Dedifferentiated amniotic fluid mesenchymal stem cell (primary cell): ENCODE measurements around the gene PGBD1.

Experiments
- DNase-seq: peaks from one replicate; pipeline ENCODE4 v3.0.0-alpha.2; 2016; ENCODE audit errors: extremely low spot score

Gene PGBD1, protein sequence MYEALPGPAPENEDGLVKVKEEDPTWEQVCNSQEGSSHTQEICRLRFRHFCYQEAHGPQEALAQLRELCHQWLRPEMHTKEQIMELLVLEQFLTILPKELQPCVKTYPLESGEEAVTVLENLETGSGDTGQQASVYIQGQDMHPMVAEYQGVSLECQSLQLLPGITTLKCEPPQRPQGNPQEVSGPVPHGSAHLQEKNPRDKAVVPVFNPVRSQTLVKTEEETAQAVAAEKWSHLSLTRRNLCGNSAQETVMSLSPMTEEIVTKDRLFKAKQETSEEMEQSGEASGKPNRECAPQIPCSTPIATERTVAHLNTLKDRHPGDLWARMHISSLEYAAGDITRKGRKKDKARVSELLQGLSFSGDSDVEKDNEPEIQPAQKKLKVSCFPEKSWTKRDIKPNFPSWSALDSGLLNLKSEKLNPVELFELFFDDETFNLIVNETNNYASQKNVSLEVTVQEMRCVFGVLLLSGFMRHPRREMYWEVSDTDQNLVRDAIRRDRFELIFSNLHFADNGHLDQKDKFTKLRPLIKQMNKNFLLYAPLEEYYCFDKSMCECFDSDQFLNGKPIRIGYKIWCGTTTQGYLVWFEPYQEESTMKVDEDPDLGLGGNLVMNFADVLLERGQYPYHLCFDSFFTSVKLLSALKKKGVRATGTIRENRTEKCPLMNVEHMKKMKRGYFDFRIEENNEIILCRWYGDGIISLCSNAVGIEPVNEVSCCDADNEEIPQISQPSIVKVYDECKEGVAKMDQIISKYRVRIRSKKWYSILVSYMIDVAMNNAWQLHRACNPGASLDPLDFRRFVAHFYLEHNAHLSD

DNA sequence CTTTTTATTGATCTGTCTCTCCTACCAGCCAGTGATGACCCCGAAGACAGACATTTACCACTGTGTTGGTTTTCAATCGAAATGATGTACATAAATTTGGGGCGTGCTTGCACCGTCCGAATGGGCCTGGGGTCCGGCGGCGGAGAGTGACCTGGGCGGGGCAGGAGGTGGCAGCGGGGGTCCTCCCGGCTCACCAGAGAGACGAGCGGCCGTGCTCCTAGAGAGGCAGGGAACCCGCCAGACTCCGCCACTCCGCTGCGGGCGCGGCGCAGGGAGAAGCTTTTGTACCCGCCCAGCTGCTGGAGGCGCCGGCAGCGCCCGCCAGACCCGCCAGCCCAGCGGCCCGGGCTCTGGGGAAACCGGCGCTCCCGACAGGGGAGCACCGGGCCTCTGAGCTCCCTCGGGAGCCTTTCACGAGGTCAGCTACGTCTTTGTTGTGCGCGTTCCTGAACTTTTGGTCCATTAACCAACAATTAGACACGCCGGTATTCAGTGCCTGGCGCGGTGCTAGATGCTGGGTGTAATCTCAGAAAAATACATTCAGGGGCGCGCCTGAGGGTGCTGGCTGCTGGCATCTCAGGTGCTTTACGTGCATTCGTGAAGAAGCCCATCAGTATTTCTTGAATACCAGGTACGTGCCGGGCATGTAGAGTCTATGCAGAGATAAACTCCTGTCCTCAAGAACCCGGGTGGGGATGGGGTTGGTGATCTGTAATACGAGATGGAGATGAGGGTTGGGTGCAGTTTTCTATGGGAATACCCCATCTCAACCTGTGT is at the start of gene PGBD1:
Gene PGBD1, plus strand, starts transcription at position 285 of the 777 bp plus-strand sequence. CDS start 2,242 bp downstream, outside the sequence.
- DNase-seq: peak; percentile 59

DNA sequence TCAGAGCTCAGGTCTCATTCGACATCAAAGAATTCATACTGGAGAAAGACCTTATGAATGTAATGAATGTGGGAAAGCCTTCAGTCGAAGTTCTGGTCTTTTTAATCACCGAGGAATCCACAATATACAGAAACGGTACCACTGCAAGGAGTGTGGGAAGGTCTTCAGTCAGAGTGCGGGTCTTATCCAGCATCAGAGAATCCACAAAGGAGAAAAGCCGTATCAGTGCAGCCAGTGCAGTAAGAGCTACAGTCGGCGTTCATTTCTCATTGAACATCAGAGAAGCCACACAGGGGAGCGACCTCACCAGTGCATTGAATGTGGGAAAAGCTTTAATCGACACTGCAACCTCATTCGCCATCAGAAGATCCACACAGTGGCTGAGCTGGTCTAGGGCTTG is 48.6 kb upstream of the PGBD1 start:
- no peak for DNase-seq

DNA sequence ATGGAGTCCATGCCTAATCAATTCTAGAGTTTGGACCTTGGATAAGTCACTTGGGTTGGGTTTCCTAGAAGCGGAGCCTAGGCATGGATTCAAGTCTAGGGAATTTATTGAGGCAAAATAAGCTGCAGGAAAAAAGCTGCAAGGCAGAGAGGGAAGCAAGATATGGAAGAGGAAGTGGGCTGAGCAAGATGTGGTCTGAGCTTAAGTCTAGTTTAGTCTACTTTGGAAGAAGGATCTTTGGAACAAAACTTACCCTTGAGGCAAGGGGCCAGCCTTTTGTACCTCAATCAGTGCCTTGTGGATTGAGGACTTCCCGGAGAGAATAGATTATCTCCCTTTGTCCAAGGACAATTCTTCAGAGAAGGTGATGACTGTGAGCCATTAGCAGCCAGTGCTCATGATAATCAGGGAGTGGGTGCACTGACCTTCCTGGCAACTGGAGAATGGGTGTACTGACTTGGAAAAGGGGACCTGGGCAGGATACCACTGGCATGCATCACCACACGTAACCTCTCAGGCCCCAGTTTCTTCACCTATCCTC is 45.4 kb upstream of the PGBD1 start:
- DNase-seq: no peak

DNA sequence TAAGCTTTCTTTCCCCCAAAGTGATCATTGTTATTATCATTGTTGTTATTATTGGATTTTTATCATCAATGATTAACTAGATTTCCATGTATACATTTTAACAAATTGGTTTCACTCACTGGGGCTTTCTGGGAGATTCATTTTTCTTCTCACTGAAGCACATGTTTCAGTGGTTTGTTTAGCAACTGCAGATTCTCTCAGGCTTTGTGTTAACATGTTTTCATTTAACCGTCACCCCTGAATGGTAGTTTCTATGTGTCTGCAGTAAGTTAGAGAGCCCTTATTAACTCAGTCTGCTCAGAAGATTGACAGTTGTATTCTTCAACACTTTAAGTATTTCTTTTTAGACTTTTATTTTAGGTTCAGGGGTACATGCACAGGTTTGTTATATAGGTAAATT is 41.7 kb upstream of the PGBD1 start:
- DNase-seq: no peak

DNA sequence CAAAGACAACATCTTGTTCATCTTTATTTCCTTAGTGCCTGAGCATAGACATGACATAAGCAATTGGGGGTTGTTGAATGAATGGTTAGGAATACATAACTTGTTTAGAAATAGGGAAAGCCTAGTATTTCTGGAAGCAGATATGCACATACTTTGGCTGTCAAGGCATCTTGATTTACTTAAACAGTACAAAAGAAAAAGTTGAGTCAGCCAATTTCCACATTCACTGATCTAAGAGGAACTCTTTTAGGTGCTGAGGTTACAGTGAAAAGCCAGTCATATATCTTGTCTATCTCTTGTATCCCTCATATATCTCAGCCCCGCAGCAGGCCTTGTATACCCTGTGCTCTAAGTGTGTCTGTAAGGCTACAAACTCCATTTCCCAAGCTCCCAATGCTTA is 40.9 kb upstream of the PGBD1 start:
- no peak for DNase-seq

DNA sequence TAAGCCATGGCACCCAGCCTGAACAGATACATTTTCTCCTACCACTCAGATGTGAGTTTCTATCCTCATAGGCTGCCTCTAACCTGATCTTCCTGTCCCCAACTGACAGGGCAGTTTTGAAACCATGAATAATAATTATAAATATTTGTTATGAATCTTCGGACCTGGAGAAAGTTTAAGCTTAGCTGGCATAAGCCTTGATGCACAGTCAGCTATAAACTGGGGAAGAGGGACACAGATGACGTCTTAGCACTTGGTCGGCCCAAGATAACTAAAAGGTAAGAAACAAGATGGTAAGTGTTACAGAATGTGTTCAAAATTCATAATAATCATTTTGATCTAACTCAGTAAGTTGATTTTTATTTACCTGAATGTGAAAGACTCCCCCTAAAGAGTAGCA is 37.4 kb upstream of the PGBD1 start:
- no peak for DNase-seq

DNA sequence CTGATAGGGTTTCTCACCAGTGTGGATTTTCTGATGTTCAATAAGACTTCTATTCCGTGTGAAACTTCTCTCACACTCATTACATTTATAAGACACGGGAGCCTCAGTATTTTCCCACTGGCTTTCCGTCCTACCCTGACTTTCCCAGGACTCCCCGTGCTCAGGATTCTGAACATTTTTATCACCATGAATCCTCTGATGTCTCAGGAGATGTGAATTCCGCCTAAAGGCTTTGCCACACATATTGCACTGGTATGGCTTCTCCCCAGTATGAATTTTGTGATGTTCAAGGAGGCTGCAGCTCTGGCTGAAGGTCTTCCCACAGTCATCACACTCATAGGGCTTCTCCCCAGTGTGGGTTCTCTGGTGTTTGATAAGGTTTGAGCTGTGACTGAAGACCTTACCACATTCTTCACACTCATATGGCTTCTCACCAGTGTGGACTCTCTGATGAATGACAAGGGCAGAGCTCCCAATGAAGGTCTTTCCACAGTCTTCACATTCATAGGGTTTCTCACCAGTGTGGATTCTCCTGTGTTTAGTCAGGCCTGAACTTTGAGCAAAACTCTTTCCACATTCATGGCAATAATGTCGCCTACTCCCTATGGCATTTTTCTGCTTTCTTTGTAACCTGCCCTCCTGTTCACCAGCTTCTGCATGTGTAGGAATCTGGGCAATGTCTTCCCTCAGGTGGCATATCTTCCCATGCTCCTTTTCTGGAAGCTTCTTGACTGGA is 36.0 kb upstream of the PGBD1 start:
- DNase-seq: no peak

DNA sequence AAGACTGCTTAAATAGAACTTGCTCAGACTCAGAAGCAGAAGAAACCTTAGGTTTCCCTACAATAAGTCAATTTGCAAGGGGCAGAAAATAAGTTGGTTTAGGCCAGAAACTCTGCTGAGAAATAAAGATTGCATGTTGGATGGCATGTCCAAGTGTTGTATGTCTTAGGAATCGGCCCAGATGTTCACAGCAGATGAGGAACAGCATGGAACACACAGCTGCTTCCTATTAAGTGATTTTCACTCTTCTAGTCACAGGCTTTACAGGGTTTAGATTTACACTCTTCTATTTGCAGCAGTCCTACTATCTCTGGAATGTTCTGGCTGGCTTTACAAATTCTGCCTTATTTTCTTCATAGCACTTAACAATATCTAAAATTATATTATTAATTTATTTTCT is 32.5 kb upstream of the PGBD1 start:
- no peak for DNase-seq

DNA sequence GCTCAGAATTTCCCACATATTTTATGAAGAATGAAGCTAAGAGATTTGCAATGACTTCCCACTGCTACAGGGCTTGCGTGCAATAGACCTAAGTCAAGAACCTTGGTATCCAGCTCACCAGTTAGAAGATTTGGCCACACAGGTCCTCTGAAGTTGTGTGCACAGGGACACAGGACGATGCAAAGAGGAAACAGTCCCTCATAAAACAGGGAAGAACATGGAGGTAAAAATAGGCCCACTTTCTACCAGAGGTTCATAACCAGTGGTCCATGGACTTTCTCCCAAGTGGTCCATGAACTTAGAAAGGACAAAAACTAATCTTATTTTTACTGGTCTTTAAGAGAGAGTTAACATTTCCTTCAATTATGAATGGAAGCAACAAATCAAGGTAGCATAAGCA is 30.6 kb upstream of the PGBD1 start:
- no peak for DNase-seq

DNA sequence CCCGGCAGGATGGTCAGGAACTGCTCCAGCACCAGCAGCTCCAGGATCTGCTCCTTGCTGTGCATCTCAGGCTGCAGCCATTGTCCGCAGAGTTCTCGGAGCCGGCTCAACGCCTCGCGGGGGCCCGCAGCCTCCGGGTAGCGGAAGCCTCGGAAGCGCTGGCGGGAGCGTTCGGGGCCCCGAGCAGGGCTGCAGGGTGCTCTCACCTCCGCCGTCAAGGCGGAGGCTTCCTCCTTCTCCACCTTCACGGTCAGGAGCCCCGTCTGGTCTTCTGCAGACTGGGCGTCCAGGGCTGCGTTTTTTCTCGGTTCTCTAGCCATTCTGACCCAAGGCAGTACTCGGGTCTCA is 29.7 kb upstream of the PGBD1 start:
- DNase-seq: no peak

DNA sequence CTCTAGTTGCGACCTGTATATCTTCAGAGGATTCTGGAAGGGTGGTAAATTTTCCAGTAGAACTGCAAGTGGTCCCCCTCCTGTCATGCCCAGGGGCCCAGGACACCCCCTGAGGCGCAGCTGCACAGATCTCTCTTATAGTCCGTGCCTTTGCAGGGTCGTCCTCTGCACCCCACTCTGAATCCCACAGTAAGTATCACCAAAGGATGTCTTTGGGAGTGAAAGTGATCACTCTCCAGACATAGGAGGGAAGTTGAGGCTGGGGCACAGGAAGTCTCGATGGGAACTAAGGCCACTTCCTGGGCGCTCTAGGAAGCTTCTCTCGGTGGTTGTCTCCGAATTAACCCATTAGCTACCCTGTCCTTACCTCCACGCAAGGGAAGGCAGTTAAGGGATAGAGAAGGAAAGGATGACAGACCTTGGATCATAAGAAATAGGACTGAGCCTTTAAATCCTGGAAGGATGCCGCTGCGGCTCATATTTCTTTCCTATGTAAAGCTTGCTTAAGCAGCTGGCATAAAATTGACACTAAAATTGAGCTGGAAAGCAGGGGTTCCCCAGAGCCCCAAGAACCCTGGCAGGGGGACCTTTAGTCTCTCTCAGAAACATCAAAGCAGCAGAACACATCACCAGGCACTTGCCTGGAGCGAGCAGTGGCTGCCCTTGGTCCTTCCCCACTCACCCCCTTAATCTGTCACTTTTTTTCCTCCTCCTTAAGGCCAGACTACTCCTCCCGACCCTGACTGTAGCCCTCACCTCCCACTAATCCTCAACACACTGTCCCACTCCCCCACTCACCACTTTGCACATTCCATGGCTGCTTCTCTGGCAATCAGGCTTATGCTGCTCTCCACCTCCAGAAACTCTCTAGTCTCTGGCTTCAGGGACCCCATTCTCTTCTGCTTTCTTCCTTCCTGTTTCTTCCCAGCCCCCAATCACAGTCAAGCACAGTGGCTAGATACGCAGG is 29.1 kb upstream of the PGBD1 start, which contains the start of gene ZKSCAN4:
Gene ZKSCAN4, minus strand, starts transcription at position 261 of the 967 bp plus-strand sequence. CDS start 289 bp downstream, outside the sequence.
- DNase-seq: peak; percentile 77

DNA sequence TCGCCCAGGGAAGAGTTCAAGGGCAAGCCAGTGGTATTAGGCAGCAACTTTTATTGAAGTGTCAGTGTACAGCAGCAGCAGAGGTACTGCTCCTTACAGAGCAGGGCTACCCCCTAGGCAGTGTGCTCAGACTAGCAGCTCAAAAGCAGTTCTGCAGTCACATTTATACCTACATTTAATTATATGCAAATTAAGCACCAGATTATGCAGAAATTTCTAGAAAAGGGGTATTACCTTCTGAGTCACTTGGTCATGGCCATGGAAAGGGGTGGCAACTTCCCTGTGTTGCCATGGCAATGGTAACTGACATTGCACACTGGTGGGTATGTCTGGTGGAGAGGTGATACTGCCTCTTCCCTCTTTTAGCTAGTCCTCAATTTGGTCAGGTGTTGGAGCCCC is 27.3 kb upstream of the PGBD1 start:
- DNase-seq: no peak

DNA sequence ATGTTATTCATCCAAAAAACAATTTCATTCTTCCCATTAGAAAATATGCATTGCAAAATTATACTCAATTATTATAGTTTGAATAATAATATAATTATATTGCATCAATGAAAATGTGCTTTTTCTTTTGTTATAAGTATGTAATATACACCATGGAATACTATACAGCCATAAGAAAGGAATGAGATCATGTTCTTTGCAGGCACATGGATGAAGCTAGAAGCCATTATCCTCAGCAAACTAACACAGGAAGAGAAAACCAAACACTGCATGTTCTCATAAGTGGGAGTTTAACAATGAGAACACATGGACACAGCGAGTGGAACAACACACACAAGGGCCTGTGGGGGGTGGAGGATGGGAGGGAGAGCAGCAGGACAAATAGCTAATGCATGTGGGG is 24.3 kb upstream of the PGBD1 start:
- DNase-seq: no peak

DNA sequence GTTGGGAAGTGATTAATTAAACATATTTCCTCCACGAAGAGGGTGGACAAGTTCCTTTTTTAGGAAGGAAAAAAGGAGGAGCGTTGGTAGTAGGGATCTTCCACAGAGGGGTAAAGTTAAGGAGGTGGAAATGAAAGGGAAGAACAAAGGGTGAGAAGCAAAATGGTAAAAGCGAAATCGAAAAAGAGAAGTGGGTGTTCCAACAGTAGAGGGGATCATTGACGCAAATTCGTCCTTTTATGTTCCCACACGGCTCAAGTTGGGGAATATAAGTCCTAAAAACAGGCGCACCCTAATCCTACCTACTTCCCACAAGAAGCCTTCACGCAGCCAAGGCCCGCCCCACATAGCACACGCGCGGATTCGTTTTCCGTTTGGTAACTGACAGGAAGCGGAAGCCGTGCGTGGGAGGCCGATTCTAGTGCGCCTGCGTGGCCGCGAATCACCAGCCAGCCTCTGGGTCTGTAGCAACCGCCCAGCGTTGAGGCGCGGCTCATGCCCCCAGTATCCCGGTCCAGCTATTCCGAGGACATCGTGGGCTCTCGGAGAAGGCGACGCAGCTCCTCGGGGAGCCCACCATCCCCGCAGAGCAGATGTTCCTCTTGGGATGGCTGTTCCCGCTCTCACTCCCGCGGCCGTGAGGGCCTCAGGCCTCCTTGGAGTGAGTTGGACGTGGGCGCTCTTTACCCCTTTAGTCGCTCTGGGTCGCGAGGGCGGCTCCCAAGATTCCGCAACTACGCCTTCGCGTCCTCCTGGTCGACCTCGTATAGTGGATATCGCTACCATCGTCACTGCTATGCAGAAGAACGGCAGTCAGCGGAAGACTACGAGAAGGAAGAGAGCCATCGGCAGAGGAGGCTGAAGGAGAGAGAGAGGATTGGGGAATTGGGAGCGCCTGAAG is 22.2 kb upstream of the PGBD1 start, which contains the start of gene NKAPL:
Gene NKAPL, plus strand, starts transcription at position 421 of the 901 bp plus-strand sequence. Its CDS starts 75 bp downstream, at position 496.
- DNase-seq: peak; percentile 30

DNA sequence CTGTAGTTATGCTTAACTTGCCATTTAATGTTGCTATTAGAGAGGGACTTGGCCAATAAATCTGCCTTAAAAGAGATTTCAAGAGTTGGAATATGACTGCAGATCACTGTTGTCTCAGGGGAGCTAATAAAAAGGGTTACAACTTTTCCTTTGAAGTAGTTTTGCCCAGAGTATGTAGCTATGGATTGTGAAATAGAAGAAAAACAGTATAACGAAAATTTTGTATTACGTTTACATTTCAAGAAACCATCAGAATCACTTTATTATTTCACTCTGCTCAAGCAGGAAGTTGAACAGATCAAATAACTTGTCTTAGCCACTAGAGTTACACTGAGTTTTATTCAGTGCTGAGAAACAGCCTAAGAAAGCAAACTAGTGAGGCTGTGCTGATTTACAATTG is 17.4 kb upstream of the PGBD1 start:
- no peak for DNase-seq

DNA sequence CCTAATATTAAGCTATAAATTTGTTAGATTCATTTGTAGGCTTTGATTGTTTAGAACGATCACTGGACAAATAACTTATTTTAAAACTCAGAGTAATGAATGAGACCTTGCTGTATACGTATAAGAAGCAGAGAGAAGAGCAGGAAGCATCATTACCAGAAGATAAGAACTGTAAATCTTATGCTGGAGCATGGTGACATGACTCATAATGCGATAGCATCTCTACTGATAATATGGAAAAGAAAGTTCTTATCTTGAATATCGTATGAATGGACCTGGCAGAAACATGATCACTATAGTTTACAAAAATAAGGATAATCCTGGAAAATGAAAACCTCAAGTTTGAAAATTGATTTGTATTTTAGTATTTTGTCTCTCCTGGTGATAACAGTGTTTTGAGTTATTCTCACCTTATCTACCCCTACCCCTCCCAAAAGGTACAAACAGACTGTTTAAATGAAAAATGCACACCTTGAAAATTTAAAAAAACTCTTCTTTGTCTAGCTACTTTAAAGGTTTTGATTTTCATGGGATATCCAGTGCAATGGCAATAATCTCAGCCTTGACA is 16.5 kb upstream of the PGBD1 start:
- no peak for DNase-seq

DNA sequence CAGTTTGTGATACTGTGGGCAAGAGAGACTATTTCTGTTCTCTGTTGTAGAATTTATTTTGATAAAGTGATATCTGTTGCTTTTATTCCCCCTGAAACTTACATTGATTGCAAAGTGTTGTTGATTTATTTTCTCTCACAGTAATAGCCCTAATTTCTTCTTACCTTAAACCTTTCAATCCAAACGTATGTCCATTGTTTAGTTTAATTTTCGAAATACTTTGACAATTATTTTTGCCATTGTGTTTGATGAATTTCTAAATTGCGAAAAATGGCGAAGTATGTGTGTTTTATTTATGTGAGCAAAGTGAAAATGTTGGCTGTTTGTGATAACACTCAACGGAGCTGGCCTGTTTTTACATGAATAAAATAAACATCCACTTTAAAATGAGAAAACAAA is 14.8 kb upstream of the PGBD1 start:
- no peak for DNase-seq

DNA sequence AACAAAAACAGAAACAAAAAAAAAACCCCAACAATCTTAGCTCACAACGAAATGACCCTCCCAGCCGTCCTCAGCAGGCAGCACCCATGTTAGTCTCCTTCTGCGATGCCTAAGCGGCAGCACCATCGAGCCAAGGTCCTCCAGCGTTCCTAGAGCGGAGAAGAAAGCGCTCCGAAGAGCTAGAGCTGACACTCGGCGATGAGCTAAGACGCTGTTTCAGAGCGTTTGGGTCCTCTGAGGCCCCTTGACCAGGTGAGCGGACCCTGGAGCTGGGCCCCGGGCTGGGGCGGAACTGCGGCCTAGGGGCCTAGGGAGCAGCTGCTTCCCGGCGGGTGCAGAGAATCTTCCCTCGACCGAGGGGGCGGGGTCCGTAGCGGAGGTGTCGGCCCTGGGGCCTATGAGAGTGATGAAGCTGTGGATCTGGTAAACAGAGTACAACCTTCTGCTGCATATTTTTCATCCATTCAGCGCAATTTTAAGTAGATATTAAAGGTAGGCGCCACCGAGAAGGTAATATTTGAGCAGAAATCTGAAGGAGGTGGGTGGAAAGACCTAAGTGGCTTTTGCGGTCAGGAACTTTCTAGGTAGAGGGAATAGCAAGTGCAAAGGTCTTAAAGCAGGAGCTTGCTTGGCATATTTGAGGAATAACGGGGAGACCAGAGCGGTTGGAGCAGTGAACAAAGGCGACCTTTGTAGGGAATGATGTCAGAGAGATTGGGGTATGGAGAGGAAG is 14.2 kb upstream of the PGBD1 start, which contains the start of gene ZSCAN26:
Gene ZSCAN26, plus strand, starts transcription at position 182 of the 733 bp plus-strand sequence. CDS start 4,777 bp downstream, outside the sequence.
- peak; percentile 77 for DNase-seq
